GM18909 (cell line): ENCODE results near the gene C11orf86.

ENCODE experiments used
- ATAC-seq: cut with Tn5 transposase; IDR thresholded peaks from one replicate; pipeline ENCODE4 v1.9.1; 2021; ENCODE audit warnings: mild to moderate bottlenecking; ENCODE audit not compliant: unreplicated experiment, poor library complexity

The C11orf86 gene

DNA sequence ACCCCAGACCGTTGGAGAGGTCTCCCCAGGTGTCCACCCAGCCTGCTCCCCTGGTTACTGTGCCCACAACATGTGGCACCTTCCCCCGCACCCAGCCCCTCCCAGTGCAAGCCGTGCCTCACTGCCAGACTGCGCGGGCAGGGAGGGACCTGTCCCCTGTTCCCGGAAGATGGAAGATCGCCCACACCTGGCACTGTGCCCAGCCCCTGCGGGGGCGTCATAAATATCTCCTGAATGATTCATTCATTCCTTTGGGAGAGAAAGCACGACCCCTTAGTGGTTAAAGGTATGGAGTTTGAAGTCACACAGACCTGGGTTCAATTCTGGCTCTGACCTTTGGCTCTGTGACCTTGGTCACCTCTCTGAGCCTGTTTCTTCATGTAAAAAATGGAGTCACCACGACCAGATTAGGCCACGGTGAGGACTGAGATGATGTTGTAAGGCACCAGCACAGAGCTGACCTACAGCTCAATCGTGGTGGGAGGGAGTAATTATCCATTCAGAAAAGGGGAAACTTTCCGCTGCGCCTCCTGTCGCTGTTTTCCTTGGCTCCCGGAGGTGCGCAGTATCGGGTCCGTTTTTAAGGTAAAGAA lies 47.3 kb downstream of the C11orf86 start:
- ATAC-seq, result no peak

DNA sequence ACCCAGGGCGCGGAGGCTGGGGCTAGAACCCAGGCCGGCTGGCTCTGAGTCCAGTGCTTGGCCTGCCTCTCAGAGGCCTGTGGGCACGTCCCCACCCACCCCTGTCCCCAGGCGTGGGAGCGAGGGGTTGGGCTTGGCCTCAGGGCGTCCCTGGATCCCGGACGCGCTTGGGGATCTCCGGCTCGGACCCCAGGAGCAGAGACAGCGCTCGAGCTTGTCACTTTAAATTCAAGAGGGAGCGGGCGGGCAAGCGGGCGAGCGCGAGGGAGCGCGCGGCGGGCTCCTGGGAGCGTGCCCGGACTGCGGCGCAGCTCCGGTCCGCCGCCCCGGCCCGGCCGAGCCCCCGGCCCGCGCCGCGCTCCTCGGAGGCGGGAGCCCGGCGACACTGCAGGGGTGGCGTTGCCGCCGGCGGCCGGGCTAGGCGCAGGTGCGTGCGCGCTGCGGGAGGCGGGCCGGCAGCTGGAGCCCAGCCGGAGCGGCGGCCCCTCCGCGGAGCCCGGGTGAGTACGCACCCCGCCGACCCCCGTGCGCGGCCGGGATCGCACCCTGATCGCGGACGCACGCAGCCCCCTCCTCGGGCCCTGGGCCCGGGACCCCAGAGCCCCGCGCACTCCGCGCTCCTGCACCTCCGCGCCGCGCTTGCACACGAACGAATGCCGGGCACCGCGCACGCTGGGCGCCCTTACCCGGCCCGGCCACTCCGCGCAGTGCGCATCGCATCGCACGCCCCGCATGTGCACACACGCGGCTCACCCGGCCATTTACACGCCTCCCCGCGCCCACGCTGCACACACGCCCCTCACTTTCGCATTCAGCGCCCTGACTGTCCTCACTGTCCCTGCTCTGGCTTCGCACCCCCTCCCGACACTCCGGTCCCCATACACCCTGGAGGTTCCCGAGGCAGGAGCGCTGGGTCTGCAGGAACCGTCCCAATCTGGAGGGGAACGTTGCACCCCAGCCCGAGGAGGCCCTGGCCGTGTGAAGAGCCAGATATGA lies 48.2 kb downstream of the C11orf86 start, which contains the start of gene SYT12:
SYT12 (plus strand) TSS at position 174 of the 996 bp plus-strand sequence. CDS start 7,011 bp downstream, outside the sequence.
- no peak for ATAC-seq

DNA sequence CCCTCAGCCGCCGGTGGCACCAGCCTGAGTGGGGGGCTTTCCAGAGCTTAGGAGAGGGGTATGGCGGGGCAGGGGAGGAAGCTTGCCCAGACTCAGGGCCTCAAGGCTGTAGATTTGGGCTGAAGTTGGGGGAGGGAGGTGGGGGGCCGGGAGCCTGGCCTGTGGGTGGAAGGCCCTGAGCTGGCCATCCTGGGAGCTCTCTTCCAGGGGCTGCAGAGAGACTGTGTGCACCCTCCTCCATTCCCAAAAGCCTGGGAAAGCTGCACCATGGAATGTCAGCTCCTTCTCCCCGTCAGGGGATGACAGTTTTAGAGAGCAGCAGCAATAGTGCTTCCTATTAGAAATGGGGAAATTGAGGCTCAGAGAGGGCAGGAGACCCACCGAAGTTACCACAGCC lies 48.9 kb downstream of the C11orf86 start:
- ATAC-seq, result no peak

DNA sequence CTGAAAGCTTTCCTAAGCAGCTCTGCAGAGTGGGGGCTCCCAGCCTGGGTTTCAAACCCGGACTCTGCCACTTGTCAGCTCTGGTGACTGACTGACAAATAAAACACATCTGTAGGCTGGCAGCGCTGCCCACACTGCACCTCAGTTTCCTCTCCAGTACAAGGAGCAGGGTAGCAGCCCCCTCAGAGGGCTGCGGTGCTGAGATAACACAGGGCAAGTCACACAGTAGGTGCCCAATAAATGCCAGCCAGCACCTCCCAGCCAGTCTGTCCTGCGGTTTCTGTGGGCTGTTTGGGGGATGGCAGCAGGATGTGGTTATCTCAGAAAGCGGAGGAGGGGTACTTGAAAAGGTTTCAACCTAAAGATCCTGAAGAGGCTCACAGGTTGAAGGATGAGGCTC lies 49.3 kb downstream of the C11orf86 start:
- no peak for ATAC-seq

DNA sequence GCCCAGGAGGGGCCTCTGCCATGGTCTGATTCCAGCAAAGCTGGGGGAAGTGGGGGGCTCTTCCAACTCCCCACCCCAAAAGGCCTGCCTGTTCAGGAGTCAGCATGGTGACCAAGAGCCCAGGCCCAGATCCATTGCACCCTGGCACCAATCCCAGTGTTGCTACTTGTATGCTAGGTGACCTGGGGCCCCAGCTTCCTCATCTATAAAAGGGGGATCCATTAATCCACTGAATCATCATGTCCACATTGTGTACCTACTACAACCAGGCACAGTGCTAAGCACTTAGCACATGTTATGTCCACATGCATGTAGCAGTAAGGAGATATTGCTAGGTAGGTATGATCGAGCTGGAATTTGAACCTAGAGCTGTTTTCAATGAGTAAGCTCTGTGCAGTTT lies 49.9 kb downstream of the C11orf86 start:
- ATAC-seq, result no peak

DNA sequence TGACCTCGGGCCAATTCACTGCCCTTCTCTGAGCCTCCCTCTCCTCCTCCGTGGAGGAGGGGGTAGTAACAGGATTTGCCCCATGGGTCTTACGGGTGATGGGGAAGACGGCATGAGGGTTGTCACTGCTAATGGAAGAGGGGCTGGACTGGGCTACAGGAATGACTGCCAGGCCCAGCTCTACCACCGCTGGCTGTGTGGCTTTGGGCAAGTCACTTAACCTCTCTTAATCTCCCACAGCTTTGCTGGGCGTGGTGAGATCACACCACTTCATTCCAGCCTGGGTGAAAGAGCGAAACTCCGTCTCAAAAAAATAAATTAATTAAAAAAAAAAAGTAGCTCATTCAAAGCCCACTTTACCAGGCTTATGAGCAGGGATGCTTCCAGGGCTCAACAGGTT lies 50.6 kb downstream of the C11orf86 start:
- no peak for ATAC-seq
